ENCODE measurements around the gene PLAAT2. TPM values are rescaled to one million over a fixed set of nuclear protein-coding genes. Genes with fewer than 3 reads are reported as not detected.

The PLAAT2 gene
- 0.19 and 0.53 TPM in 2 replicates for polyA plus RNA-seq (2012; rRNA removed)
- polyA plus RNA-seq (2012; cell fraction: cytosol; rRNA removed): 0.05 and 0.16 TPM in 2 replicates
- polyA plus RNA-seq (2012; cell fraction: nucleus; rRNA removed): 1.3 and 1.4 TPM in 2 replicates

DNA sequence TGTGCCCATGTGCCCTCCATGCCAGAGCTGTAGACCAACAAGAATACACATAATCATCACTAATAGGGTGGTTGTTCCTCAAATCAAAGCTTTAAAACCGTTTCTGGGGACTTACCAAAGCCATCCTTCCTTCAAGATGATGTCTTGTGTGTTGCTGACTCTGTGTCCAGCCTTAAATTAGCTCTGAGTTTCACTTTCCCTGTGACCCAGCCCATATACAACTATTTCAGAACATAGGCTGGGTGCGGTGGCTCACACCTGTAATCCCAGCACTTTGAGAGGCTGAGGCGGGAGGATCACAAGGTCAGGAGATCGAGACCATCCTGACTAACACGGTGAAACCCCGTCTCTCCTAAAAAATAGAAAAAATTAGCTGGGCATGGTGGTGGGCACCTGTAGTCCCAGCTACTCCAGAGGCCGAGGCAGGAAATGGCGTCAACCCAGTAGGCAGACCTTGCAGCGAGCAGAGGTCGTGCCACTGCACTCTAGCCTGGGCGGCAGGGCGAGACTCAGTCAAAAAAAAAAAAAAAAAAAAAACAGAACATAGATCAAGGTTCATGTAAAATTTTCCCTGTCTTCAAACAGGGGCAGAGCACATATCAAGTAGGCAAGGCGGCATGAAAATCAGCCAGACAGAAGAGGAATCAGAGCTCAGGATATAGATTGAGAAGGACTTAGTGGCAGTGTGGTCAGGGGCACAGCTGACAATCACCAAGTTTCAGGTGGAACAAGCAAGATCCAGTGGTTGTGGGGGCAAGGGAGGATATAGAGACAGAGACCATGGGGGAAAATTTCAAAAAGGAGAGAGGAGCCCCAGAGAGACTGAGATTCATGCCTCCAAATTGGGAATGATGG, at the start of gene PLAAT2:
Gene PLAAT2, minus strand, starts transcription at position 179 of the 855 bp plus-strand sequence. Its CDS starts 55 bp downstream, at position 124.
- POLR2A ChIA-PET: no interaction called here
- H3K27ac ChIP-seq (ENCODE audit: low read depth in 2 of 2, low read length in 1 of 2): no peak within 1 kb of the TSS
- no peaks in the 10 kb centered on the region for H3K9me2 ChIP-seq

More for the DNA sequence above, at the start of gene PLAAT2:
- Histone ChIP-seq H3K4me1 (ENCODE audit: control insufficient read depth in 1 of 2, insufficient read depth in 2 of 2, low read depth in 1 of 2, low read length in 1 of 2) (peaks cover 5% of the 10 kb centered on the region in 2 experiments; a peak in 2 of 4 replicates), H4K20me1 (ENCODE audit: insufficient read depth) (no peaks in the 10 kb centered on the region), H2AFZ (ENCODE audit: low read depth) (no peak within 1 kb of the TSS), H3K36me3 (replicated peaks in 1 of 2; ENCODE audit: control insufficient read depth in 1 of 2, insufficient read depth in 2 of 2, low read length in 1 of 2) (no peaks in the 10 kb centered on the region), H3K79me2 (ENCODE audit: insufficient read depth) (no peaks in the 10 kb centered on the region), H3K4me3 (ENCODE audit: low read depth in 2 of 2, low read length in 1 of 2) (no peak within 1 kb of the TSS), H3K4me2 (no peak within 1 kb of the TSS), H3K9ac (no peak within 1 kb of the TSS), H3K27me3 (ENCODE audit: insufficient read depth) (no peaks in the 10 kb centered on the region), H3K9me3 (no peaks in the 10 kb centered on the region), H3F3A (replicated peaks; ENCODE audit: insufficient read depth) (peaks cover 3% of the 10 kb centered on the region)
- WGBS (ENCODE audit: low lambda C conversion rate): 89% methylated on average over 13 of the region's 13 CpGs
- CTCF ChIA-PET: interaction anchor here (1.6 kb wide), 1 partner anchor 76 kb away, joined by 4 read pairs; no protein-coding TSS in a partner anchor
- TF ChIP-seq, protein P1, sequence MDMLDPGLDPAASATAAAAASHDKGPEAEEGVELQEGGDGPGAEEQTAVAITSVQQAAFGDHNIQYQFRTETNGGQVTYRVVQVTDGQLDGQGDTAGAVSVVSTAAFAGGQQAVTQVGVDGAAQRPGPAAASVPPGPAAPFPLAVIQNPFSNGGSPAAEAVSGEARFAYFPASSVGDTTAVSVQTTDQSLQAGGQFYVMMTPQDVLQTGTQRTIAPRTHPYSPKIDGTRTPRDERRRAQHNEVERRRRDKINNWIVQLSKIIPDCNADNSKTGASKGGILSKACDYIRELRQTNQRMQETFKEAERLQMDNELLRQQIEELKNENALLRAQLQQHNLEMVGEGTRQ (IDR thresholded peaks at IDR 0.05; ENCODE audit: borderline replicate concordance, low read depth, low read length): no peak
- TF ChIP-seq GABPA (IDR thresholded peaks at IDR 0.05; ENCODE audit: low read depth): no peak
- TF ChIP-seq, protein P2, sequence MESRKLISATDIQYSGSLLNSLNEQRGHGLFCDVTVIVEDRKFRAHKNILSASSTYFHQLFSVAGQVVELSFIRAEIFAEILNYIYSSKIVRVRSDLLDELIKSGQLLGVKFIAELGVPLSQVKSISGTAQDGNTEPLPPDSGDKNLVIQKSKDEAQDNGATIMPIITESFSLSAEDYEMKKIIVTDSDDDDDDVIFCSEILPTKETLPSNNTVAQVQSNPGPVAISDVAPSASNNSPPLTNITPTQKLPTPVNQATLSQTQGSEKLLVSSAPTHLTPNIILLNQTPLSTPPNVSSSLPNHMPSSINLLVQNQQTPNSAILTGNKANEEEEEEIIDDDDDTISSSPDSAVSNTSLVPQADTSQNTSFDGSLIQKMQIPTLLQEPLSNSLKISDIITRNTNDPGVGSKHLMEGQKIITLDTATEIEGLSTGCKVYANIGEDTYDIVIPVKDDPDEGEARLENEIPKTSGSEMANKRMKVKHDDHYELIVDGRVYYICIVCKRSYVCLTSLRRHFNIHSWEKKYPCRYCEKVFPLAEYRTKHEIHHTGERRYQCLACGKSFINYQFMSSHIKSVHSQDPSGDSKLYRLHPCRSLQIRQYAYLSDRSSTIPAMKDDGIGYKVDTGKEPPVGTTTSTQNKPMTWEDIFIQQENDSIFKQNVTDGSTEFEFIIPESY (IDR thresholded peaks at IDR 0.05; ENCODE audit: borderline replicate concordance, low read depth): no peak
- no peak for TF ChIP-seq FOSL2 (IDR thresholded peaks at IDR 0.05; ENCODE audit: borderline replicate concordance, low read depth)
- no peak for TF ChIP-seq NFIC (IDR thresholded peaks at IDR 0.05; ENCODE audit: borderline replicate concordance)
- TF ChIP-seq, protein P3, sequence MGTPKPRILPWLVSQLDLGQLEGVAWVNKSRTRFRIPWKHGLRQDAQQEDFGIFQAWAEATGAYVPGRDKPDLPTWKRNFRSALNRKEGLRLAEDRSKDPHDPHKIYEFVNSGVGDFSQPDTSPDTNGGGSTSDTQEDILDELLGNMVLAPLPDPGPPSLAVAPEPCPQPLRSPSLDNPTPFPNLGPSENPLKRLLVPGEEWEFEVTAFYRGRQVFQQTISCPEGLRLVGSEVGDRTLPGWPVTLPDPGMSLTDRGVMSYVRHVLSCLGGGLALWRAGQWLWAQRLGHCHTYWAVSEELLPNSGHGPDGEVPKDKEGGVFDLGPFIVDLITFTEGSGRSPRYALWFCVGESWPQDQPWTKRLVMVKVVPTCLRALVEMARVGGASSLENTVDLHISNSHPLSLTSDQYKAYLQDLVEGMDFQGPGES (IDR thresholded peaks at IDR 0.05; ENCODE audit: low read depth, low read length): no peak
- TF ChIP-seq, protein P4, sequence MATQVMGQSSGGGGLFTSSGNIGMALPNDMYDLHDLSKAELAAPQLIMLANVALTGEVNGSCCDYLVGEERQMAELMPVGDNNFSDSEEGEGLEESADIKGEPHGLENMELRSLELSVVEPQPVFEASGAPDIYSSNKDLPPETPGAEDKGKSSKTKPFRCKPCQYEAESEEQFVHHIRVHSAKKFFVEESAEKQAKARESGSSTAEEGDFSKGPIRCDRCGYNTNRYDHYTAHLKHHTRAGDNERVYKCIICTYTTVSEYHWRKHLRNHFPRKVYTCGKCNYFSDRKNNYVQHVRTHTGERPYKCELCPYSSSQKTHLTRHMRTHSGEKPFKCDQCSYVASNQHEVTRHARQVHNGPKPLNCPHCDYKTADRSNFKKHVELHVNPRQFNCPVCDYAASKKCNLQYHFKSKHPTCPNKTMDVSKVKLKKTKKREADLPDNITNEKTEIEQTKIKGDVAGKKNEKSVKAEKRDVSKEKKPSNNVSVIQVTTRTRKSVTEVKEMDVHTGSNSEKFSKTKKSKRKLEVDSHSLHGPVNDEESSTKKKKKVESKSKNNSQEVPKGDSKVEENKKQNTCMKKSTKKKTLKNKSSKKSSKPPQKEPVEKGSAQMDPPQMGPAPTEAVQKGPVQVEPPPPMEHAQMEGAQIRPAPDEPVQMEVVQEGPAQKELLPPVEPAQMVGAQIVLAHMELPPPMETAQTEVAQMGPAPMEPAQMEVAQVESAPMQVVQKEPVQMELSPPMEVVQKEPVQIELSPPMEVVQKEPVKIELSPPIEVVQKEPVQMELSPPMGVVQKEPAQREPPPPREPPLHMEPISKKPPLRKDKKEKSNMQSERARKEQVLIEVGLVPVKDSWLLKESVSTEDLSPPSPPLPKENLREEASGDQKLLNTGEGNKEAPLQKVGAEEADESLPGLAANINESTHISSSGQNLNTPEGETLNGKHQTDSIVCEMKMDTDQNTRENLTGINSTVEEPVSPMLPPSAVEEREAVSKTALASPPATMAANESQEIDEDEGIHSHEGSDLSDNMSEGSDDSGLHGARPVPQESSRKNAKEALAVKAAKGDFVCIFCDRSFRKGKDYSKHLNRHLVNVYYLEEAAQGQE (IDR thresholded peaks at IDR 0.05; ENCODE audit: low read depth, low read length): no peak
- TF ChIP-seq POLR2AphosphoS5 (IDR thresholded peaks at IDR 0.05; ENCODE audit: low read depth, low read length): no peak
- TF ChIP-seq TCF12 (IDR thresholded peaks at IDR 0.05): no peak
- TF ChIP-seq NRF1 (IDR thresholded peaks at IDR 0.05; ENCODE audit: low read depth, low read length): no peak
- no peak for TF ChIP-seq TEAD4 (IDR thresholded peaks at IDR 0.05; ENCODE audit: borderline replicate concordance, insufficient read depth)
- no peak for TF ChIP-seq SMC3 (IDR thresholded peaks at IDR 0.05; ENCODE audit: low read depth, low read length)
- TF ChIP-seq MXI1 (IDR thresholded peaks at IDR 0.05; ENCODE audit: low read depth, low read length): no peak
- TF ChIP-seq RAD21 (IDR thresholded peaks at IDR 0.05; ENCODE audit: low read length): no peak
- TF ChIP-seq, protein P5, sequence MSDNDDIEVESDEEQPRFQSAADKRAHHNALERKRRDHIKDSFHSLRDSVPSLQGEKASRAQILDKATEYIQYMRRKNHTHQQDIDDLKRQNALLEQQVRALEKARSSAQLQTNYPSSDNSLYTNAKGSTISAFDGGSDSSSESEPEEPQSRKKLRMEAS (IDR thresholded peaks at IDR 0.05; ENCODE audit: low read depth): no peak
- TF ChIP-seq RXRA (IDR thresholded peaks at IDR 0.05; ENCODE audit: borderline replicate concordance, low read depth): no peak
- no peak for TF ChIP-seq SIN3A (IDR thresholded peaks at IDR 0.05; ENCODE audit: borderline replicate concordance, low read depth, low read length)
- DNase-seq: no peak
